Activated CD4-positive, alpha-beta T cell treated with anti-CD3 and anti-CD28 coated beads for 48 hours (primary cell): Measurements from ENCODE around the gene MICAL2.

ENCODE experiments used
- DNase-seq: peaks from one replicate; pipeline ENCODE4 v3.0.0-alpha.2; 2020

Gene MICAL2

DNA sequence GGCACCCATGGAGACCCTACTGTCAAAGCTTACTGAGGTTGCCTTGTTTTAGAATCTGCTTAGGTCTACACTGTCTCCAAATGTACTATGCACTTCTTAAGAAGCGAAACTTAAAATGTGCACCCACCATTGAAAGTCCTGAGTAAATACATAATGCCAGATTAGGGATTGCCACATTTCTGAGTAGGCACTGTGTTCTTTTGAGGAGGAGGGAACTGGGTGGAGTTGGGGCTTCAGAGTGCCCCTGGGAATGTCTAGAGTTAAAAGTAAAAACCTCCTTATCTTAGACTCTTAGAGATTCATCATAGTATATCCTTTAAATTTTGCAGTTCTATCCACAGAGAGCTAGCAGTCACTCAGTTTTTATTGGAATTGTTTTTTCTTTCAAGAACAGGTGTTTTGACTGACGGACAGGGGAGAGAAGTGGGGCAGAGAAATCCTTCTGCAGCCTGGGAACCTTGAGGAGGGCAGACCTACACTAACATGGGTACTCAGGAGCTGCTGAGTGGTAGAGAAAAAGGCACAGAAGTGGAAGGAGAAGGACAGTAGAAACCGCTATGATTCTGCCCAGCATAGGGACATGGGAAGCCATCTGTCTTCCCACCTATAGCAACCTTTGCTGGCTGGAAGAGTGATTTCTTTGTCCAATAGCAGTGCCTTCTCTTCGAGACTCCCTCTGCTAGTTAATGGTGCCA is 33.4 kb upstream of the MICAL2 start:
- no peak for DNase-seq

- DNase-seq = no peak
Measured at GRCh38 chr11:12077535-12078280, 32.7 kb upstream of the MICAL2 start.

- DNase-seq = no peak
Measured at GRCh38 chr11:12079726-12080556, 30.4 kb upstream of the MICAL2 start.

GRCh38 chr11:12083380-12083779 is 27.0 kb upstream of the MICAL2 start:
- DNase-seq = peak; percentile 9

DNA sequence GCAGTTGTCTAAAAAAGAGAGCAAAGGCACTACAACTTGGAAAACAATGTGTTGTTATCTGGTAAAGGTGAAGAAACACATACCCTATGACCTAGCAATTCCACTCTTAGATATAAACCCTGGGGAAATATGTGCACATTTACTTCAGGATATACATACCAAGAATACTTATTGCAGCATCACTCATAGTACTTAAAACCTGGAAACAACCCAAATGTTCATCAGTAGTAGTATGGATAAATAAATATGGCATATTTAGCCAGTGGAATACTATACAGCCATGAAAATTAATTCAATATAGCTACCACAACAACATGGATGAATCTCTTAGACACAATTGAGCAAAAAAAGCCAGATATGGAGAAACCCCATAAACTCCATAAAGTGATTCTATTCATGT is 26.1 kb upstream of the MICAL2 start:
- no peak for DNase-seq

- DNase-seq = no peak
Measured at GRCh38 chr11:12085371-12086251, 24.8 kb upstream of the MICAL2 start.

DNA sequence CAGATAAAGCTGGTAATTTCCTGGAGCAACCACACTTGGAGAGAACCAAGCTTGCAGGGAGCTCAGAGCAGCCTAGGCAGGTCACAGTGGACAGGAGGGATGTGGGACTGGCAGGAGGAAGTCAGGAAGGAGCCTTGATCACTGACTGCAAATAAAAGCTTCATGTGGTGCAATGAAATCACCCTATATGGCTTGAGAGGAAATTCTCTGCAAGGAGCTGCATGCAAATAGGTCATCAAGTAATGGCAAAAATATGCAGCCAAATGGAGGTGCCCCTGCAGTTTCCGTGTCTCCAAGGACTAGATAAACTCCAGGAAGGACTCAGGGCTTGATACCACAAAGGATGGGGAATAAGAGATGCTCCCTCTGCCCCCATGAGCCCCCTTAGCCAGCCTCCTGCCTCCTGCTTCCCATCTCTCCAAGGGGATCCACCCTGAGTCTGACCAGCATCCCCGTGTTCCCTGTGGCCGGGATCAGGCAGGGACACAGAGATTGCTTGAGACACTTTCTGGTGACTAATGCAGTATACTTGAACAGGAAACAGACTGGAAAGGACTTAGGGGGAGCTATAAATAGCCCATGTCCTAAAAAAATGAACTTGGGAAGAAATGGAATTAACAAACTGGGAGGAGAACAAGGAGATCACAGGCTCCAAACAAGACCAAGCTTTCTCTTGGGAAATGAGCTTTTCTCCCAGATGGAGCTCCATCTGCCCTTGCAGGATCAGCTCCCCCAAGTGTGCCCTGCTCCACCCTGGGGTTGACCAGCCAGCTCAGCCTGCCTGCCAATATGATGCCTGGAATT is 23.9 kb upstream of the MICAL2 start:
- no peak for DNase-seq

DNA sequence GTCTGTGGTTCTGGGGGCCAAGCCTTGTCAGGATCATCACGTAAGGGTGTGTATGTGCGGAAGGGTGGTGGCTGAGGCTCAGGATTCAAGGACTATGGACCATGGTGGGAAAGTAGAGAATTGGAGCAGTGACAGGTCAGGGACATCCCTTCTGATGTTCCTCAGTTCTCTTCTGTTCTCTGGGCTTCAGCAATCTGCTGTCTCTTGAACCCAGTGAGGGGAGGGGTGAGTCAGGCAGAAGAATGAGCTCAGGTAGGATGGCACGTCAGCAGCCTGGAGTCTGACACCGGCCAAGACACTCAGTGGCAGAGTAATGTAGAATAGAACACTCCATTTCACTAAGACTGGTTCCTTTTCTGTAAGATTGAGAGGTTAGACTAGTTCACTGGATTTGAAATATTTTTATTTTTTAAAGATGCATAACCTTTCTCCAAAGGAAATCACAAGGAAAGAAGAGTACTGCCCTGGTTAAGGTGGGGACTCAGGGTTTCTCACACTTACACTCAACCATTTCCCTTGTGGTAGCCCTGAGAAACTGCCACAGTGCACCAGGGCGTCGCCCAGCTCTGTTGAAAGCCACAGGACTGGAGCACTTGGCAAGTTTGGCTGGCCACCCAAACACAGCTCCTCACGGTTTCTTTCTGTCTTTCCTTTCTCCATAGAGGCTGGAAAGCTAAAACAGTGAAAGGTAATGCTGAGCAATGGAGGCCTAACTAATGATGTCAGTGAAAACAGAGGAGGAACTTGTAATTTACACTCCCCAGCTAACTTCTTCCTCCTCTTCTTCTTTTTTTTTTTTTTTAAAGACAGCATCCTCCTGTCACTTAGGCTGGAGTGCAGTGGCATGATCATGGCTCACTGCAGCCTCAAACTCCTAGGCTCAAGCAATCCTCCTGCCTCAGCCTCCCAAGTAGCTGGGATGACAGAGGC is 23.1 kb upstream of the MICAL2 start:
- DNase-seq = peak; percentile 53

GRCh38 chr11:12088047-12088481 is 22.3 kb upstream of the MICAL2 start:
- DNase-seq = peak; percentile 19

DNA sequence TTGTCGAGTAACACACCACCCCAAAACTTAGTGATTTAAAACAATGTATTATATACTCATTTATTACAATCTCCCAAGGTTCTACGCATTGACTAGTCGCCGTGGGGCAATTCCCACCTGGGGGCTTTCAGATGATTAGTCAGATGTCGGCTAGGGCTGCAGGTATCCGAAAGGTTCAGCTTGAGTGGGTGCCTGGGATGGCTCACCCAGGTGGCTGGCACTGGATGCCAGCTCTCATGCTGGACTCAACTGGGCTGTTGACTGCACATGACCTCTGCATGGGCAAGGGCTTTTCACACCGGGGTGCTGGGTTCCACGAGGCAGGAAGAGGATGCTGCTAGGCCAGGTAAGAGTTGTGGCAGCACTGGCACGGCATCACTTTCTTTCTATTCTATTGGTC is 21.9 kb upstream of the MICAL2 start:
- DNase-seq = no peak

DNA sequence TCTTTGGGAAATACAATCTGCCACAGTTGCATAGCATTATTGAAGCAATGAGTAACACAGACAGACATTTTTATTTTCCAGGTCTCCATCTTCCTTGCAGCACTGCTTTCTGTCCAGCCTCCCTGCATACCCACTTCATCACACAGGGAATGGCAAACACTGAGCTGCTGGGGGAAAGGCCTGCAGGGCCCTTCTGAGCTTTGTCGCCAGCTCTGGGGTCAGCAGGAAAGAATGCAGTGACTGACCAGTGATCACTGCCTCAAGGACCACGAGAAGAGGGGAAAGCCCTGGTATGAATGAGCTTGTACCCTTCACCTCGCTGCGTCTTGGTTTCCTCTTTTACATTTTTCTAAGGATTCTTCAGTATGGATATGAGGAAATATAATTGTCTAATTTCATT is 21.3 kb upstream of the MICAL2 start:
- no peak for DNase-seq

- no peak for DNase-seq
Measured at GRCh38 chr11:12089473-12089872, 20.9 kb upstream of the MICAL2 start.

- no peak for DNase-seq
Measured at GRCh38 chr11:12090061-12090591, 20.3 kb upstream of the MICAL2 start.

- DNase-seq = no peak
Measured at GRCh38 chr11:12090761-12091258, 19.6 kb upstream of the MICAL2 start.

DNA sequence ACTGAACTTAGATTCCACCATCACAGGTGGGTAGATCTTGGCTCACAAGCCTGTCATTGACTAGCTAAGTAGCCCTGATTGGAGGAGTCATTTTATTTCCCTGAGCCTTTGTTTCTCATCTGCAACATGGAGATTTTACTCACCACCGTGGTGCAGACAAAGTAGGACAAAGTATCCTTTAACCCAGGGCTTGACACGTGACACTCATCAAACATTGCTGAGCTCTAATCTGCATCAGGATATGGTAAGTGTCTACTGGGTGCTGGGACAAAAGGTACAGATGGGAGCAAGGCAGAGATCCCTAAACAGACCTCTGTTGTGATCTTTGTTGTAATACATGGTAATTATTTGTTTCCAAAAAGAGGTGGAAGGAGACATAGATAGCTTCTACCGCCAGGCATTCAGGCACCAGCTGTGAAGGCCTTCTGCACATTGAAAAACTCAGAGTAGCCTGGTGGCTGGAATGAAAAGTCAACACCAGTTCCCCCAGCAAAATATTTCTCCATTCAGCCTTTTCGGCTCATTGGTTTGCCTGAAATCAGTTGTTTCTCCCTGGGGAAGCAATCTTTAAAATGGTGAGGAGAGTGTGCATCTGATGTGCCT is 18.3 kb upstream of the MICAL2 start:
- DNase-seq = no peak

DNA sequence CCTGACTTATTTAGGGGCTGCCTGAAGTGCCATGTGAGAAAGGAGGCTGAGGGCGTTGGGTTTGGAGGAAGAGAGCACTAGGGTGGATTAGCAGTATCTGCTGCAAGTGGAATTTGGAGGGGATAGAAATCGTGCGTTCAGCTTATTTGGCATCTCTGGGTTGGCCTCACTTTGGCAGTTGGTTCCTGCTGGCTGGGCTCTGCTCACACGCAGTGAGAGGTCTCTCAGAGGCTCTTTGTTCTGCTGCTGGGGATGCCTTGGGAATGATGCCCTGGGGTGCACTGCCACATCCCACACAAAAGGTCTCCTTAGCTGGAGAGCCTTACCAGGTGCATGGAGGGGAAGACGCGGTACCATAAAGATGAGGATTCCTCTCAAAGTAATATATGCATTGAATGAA is 17.7 kb upstream of the MICAL2 start:
- no peak for DNase-seq

DNA sequence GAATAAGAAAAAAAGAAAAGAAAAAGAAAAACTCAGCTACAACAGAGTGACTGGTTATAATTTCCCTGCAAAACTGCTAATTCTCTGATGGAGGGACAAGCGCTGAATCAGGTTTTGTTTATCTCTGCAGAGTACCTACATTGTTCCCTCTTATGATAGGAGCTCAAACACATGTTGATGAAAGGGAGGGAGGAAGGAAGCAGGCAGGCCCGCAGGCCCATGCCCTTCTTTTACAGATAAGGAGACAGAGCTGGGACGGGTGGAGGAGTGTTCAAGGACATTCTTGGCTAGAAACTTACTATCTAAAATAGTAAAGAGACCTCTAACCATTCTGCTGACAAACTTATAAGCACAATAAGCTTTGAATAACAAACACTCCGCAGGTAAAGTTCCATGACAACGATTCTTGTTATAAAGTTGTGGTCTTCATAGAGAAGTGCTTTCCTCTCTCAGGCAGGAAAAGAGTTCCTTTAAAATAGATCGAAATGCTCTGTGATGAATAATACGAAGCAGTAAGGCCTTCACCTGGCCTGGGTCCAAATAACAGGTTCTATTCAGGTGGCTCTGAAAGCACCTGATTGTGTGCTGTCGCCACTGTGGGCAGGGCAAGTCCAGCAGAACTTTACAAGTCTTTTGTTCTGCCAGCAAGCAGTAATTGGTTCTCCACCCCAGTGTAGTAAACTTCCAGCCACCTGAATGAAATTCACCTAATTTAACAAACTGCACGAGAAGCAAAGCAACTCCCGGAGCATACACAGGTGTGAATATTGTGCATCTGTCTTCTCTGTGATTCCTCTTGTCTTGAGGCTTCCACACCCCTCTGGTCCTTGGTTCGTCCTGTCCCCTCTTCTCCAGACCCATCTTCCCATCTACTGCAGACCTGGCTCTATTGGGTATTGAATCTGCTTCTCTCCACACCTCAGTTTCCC is 15.3 kb upstream of the MICAL2 start:
- DNase-seq = no peak

DNA sequence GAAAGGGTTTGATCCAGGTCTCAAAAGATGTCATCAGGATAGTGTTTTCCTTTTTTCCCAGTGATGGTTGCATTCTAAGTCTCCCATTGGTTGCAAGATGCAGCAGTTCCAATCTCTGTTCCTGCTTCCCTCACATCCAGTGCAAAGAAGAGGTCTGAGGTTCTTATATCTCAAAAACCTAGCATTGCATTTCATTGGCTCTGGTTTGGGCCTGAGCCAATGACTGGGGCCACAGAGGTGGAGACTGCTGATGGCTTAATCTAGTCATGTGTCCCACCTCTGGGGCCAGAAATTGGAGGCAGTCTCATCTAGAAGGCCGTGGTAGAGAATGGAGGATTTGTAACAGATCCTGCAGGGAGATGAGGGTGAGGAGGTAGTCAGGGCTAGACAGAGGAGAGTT is 13.2 kb upstream of the MICAL2 start:
- DNase-seq = no peak

GRCh38 chr11:12098601-12099000 is 11.8 kb upstream of the MICAL2 start:
- DNase-seq = no peak
